Skin epidermis (tissue), 12 donors: ENCODE measurements around the gene TXK.

Source experiments
- H3K27ac ChIP-seq, 21 experiments: fragments of 200-600 bp; sonication (generic) in 11 of 21; one replicate each; pipeline ENCODE4 v1.5.0; 2020; ENCODE audit warnings: mild to moderate bottlenecking in 3 of 21, inconsistent platforms in 2 of 21, moderate library complexity in 2 of 21
- H3K4me3 ChIP-seq, 7 experiments: fragments of 200-600 bp; sonication (generic) in 2 of 7; one replicate each; pipeline ENCODE4 v1.5.0; 2020; ENCODE audit warnings: inconsistent platforms in 2 of 7, mild to moderate bottlenecking in 2 of 7, moderate library complexity in 1 of 7

The TXK gene

DNA sequence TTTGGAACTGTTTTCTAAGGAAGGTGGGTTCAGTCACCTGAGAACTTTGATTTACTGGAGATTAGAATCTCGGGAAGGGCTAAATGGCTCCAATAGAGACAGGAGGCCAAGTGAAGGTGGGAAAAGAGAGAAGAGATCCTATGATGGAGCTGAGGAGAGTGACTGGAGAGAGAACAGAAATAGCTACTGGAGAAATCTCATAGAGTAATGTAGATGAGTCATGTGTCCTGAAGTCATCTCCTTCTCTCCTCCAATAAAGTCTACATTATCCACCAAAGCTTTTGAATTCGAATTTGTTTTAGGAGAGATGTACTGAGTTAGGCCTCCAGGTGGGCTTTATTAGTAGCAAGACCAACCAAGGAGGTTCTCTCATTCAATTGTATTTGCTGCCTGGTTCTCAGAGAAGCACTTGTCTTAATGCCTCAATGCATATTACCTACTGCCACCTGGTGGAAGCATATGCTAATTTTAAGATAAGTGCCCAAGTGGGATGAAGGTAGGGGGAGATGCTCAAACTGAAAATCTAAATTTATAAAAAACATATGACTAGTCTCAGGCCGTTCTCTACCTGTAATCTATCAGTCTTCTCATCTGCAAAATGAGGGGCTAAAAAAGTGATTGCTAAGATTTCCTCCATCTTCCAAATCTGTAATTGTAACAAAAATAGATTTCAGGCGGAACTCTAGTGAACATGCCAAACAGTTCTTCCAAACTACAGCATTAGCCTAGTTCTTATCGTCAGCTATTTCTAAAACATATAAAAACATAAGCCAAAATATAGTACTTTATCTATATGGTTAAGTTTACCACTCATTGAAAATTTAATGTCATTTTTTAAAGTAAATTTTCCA, 24.4 kb downstream of the TXK start:
- H3K27ac ChIP-seq = no peak overlapping the region

DNA sequence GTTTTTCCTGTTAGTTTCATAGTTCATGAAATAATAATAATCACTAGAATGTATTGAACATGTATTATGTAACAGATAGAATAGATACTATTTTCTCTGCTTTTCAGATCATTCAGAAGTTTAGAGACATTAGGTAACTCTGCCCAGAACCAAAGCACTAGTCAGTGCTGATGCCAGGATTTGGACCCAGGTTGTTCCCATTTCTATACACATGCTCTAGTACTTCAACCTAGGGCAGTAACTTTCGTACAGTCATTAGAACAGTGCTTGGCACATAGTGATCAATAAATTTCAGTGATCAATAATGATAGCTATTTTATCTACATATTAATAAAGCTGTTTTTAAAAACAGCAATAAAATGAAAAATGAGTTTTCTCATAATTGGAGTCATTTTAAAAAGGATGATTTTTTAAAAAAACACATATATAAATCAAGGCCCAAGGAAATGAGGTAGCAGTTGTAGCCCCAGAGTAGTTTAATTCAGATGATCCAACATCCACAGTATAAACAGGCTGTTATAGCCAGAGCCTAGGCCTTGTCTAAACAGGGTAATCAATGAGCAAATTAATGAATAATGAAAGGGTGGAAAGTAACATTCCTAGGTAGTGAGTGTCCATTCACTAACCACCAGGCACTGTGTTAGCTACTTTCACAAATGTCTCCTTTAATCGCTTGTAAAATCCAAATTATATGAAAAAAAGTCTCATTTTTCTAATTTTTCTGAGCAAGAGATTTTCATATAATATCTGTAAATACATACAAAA, 25.6 kb downstream of the TXK start:
- Histone ChIP-seq H3K4me3 (no peak overlapping the region), H3K27ac (no peak overlapping the region)

More for the DNA sequence above, 24.4 kb downstream of the TXK start:
- H3K4me3 ChIP-seq = no peak overlapping the region

DNA sequence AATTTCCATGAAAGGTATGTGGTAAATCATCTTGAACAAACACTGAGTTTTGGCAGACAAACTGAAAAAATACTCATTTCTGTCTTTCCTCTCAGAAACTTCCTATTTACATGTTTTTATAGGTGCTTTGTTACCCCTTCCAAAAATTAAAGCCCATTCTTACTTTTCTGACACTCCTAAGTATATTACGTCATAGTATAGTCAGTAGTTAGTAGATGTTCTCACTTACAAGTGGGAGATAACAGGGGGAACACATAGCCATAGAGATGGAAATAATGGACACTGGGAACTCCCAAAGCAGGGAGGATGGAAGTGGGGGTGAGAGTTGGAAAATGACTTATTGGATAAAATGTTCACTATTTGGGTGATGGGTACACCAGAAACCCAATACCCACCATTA, 28.8 kb downstream of the TXK start:
- H3K4me3 ChIP-seq = no peak overlapping the region
- H3K27ac ChIP-seq = no peak overlapping the region

DNA sequence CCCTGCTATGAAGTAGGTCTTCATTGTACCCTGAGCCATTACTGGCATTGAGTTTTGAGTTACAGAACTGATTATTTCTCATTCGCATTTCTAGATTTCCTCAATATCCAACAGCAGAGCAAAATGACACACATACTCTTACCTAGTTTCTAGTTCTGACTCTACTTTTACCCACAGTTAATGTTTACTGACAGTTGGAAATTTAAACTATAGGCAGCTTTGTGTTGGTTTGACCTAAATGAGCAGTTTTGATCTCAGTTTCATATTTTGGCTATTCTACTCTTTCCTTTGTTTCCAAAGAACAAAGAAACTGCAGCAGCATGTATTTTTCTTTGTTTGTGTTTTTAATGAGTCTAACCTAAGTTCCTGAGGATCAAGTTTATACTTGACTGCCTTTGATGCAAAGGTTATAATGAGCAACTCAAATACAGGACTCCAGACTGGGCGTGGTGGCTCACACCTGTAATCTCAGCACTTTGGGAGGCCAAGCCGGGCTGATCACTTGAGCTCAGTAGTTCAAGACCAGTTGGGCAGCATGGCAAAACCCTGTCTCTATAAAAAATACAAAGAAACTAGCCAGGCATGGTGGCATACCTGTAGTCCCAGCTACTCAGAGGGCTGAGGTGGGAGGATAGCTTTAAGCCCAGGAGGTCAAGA, 30.4 kb downstream of the TXK start:
- H3K4me3 ChIP-seq = no peak overlapping the region
- no peak overlapping the region for H3K27ac ChIP-seq

DNA sequence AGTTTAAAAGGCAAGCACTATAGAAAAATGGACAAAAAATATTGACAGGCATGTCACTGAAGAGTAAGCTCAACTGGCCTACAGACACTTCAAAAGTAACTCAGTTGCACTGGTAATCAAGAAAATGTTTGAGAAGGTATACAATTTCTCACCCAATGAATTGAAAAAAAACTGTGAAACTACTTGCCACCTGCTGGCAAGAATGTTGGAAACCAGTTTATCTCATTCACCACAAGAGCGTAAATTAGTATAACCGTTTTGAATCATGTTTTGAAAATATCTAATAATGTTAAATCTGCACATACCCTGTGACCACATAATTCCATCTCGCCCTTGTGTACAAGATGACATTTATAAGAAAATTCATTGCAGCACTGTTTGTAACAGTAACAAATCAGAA, 31.7 kb downstream of the TXK start:
- Histone ChIP-seq H3K4me3 (no peak overlapping the region), H3K27ac (no peak overlapping the region)

DNA sequence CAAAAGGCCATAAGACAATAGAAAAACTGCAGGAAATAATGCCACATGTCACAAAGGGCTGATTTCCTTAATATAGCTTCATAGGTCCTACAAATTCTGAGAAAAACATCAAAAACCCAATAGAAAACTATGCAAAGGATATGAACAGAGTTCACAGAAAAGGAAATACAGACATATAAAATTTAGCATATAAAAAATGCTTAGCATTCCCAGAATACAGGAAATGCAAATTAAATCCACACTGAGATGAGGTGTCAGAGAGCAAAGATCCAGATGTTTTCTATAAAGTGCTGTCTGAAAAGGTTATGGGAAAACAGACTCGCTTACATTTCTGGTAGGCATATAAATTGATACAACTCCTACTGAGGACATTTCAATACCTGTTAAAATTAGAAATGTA, 33.8 kb downstream of the TXK start:
- Histone ChIP-seq H3K4me3 (no peak overlapping the region), H3K27ac (no peak overlapping the region)

DNA sequence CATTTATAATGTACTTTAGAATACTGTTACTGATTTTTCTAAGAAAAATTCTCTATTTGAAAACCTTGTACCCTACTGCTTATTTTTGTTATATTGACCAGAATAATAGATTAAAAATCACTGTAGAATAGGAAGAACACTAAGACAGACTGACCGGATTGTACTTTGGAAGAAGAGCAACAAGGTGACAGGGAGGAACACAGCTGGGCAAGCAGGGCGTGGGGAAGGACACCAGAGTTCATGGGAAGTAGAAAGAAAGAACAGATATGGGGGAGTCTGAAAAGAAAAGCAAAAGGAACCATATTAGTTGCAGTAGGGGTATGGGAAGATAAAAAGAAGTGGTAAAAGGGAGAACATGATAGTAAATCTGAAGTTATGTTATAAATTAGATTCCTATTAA, 38.6 kb downstream of the TXK start:
- Histone ChIP-seq H3K27ac (no peak overlapping the region), H3K4me3 (no peak overlapping the region)

DNA sequence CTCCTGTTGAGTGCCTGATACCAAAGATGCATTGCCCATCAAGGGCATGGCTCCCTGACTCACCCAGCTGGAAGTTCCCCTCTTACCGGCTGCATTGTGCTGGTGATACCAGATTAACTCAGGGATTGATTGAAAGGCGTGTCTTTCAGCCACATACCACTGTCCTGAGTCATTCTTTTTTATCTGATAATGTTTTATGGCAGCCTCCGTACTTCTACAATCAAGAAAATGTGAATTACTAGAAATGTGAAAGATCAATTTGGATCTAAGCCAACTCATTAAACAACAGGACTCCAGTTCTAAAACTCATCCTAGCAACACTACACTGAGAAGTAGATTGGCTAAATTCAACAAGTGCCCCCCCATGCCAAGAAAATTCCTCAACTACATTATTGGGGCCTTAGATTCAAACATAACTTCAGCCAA, 40.0 kb downstream of the TXK start:
- no peak overlapping the region for H3K4me3 ChIP-seq
- H3K27ac ChIP-seq = no peak overlapping the region

DNA sequence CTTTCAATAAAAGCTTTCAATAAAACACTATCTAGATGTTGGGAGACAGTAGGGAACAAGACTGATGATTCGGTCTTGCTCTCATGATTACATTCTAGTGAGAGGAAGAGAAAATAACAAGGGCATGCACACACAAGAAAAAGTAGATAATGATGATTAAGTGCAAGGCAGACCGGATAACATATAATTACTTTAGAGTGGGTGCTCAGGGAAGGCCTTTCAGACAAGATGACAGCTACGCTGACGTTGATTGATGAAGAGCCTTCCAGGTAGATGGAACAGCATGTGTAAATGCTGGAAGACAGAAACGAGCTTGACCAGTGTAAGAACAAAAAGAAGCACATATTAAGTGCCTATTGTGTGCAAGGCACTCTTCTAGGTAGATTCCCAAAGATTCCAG, 43.4 kb downstream of the TXK start:
- no peak overlapping the region for H3K27ac ChIP-seq

DNA sequence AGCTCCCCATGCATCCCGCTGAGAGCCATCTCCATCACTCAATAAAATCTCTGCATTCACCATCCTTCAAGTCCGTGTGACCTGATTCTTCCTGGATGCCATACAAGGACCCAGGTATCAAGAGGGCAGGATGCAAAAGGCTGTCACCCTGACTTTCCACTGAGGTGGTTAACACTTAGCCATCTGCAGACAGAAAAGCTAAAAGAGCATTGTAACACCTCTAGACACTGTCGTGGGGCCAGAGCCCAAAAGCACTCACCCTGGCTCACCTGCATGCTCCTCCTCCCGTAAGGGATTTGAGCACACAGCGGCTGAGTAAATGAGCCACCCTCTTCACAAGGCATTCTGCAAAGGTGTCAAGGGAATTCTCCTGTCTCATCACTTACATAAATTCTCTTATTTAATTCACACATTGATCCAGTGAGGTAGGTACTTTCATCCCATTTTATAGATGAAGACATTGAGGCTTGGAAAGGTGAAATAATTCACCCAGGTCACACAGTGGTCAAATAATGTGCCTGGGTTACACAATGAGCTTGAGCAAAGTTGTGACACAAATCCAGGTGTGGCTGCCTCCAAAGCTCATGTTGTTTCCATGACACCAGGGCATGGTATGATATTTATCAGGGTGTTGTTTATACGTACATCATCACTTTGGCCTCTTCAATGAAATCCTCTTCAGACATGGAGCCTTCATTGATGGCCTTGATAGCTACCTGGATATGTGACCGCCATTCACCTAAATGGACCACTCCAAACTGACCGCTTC, 48.0 kb downstream of the TXK start:
- no peak overlapping the region for H3K27ac ChIP-seq
- no peak overlapping the region for H3K4me3 ChIP-seq

More for the DNA sequence above, 43.4 kb downstream of the TXK start:
- H3K4me3 ChIP-seq = no peak overlapping the region

DNA sequence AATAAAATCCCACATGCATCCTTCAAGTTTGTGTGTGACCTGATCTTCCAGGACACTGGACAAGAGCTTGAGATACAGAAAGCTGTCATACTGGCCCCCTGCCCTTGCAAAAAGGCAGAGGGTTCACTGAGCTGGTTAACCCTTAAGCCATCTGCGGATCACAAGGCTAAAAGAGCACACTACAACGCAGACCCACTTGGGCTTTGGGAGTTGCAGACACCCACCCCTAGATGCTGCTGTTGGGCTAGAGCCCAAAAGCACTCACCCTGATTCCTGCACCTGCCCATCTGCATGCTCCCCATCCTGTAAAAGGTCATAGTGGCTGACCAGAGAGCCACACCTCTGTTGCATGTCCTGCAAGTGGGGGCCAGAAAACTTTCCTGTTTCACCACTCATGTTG, 51.1 kb downstream of the TXK start:
- H3K4me3 ChIP-seq = no peak overlapping the region
- H3K27ac ChIP-seq = no peak overlapping the region

DNA sequence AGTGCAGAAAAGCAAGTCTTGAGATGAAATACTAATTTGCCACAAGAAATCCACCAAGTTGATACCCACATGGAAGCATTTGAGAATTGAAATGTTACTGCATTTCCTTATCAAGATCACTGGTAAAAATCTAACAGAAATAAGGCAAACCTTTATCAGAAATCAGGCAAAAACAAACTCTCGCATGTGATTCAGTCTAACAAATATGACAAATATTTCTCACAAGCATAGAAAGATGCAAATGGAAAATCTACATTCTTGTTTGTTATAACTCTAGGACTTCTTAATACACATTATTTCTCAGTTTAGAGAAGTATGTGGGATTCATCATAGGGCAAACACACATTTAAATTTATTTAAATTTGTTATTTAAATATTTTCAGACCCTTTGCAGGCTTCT, 52.9 kb downstream of the TXK start:
- no peak overlapping the region for H3K4me3 ChIP-seq
- H3K27ac ChIP-seq = no peak overlapping the region

DNA sequence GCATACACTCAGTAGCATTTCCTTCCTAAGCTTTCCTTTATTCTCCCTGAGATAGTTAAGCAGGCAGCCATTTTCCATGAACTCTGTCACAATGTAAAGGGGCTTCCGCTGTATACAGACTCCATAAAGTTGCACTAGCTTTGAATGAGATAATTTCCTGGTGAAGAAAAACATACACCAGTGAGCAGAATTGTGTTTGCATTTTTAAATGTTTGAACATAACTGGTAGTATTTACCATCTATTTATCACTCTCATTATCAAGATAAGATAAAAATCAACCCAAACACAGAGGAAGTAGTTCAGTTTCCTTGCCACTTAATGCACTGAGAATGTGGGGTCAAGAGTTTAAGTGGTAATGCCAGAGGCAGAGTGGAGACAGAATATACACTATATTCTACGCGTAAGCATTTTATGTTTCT, 54.1 kb downstream of the TXK start:
- H3K27ac ChIP-seq = no peak overlapping the region
- no peak overlapping the region for H3K4me3 ChIP-seq

DNA sequence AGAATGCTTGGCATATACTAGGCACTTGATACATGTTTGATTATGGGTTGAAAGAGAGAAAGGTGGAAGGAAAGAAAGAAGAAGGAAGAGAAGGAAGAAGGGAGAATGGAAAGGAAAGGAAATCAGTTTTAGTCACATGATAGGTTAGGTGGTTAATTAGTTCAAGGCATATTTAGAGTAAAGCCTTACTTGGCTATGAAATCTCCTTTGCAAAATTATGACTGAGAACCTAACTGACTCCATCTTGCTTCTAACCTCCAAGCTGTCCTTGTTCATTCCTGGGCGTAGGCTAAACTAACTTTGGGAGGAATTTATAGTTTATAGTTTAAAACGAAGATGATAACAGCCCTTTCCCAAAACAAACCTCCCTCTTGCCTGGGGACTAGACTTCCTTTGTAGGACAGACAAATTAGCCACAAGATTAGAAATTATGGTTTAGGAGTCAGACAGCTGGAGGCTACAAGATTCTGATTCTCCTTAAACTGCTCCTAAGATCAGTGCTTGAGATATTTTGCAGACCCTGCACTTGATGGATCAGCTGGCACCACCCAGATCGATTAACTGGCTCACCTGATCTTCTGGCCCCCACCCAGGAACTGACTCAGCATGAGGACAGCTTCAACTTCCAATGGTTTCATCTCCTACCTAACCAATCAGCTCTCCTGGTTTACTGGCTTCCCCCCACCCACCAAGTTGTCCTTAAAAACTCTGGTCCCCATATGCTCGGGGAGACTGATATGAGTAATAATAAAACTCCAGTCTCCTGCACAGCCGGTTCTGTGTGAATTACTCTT, 55.0 kb downstream of the TXK start:
- Histone ChIP-seq H3K27ac (no peak overlapping the region), H3K4me3 (no peak overlapping the region)

DNA sequence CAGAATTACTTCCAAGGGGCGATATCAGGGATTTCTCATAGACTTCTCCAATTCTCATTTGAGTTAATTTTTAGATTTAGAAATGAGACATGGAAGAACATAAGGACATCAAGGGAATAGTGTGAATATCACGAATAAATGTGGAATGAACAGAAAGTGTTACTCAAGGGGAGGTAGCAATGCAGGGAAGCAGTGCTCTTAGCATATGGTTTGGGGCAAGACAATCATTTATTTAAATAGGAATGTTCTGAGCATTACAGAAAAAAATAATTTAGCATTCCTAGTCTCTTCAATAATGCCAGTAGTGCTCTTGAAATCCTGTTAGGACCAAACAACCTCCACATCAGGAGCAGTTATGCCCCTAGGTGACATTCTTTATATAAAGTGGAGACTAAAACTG, 55.6 kb downstream of the TXK start:
- Histone ChIP-seq H3K27ac (no peak overlapping the region), H3K4me3 (no peak overlapping the region)

DNA sequence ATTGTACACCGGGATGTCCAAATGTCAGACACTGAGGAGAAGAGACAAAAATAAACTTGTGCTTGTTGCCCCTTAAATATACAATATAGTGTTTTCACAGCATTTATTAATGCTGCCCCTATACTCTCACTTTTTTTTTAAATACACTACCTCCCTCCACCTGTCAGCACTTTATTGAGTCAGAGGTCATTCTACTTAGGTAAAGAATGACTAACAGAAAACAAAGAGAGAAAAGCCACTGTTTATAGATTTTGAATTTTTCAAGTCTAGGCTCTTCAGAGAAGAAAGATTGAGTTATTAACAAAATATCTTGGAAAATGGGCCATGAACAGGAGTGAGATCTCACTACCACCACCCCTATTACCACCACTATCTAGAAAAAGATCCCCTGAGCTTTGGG, 59.4 kb downstream of the TXK start:
- Histone ChIP-seq H3K4me3 (no peak overlapping the region), H3K27ac (no peak overlapping the region)

DNA sequence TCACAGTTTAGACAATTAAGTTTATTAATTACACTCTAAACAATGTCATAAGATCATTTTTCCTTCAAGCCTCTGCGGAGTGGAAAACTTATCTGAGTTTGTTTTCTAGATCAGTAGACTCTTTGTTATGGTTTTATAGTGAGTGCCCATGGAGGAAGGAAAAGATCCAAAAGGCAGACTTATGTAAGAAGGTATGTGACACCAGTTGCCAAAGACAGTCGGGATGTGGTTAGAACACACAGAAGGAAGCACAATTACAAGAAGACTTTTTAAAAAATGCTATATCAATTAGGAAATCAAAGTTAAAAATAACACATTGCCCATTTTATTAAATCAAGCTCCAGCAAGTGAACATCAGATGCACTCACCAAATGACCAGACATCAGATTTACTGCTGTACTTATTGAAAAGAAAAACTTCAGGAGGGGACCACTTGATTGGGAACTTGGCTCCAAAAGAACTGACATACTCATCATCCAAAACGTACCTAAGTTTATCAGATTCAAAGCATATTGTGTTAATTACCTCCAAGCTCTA, 60.4 kb downstream of the TXK start:
- H3K27ac ChIP-seq = no peak overlapping the region
- no peak overlapping the region for H3K4me3 ChIP-seq

DNA sequence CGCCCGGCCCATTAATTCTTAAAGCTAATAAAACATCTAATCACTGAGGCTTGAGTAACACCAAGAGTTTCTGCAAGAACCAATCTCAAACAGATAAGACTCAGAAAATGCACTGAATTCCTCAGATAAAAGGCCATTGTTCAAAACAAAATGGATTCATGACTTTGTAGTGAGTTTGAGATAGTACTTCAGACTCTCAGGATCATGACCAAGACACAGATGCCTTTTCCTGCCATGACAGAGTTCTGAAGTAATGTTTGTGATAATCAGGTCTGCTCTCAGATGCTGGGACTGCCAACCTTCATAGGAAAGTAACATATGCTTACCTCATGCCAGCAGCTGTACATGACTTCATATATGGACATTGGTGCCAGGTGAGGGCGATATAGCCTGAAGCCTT, 62.9 kb downstream of the TXK start:
- Histone ChIP-seq H3K4me3 (no peak overlapping the region), H3K27ac (no peak overlapping the region)

DNA sequence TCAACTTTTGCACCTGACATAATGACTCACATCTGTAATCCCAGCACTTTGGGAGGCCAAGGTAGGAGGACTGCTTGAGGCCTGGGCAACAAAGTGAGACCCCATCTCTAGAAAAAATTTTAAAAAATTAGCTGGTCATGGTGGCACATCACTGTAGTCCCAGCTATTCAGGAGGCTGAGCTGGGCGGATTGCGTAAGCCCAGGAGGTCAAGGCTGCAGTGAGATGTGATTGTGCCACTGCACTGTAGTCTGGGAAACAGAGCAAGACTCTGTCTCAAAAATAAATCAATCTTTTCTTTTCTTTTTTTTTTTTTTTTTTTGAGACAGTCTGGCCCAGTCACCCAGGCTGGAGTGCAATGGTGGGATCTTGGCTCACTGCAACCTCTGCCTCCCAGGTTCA, 65.0 kb downstream of the TXK start:
- H3K4me3 ChIP-seq = no peak overlapping the region
- H3K27ac ChIP-seq = no peak overlapping the region
